ENCODE results near the gene MOCS1.
"Not testable (repeated sequence)": the region's sequence is repeated elsewhere in the genome, so short reads cannot be mapped to it uniquely, and the experiment has no call there.

Gene MOCS1

DNA sequence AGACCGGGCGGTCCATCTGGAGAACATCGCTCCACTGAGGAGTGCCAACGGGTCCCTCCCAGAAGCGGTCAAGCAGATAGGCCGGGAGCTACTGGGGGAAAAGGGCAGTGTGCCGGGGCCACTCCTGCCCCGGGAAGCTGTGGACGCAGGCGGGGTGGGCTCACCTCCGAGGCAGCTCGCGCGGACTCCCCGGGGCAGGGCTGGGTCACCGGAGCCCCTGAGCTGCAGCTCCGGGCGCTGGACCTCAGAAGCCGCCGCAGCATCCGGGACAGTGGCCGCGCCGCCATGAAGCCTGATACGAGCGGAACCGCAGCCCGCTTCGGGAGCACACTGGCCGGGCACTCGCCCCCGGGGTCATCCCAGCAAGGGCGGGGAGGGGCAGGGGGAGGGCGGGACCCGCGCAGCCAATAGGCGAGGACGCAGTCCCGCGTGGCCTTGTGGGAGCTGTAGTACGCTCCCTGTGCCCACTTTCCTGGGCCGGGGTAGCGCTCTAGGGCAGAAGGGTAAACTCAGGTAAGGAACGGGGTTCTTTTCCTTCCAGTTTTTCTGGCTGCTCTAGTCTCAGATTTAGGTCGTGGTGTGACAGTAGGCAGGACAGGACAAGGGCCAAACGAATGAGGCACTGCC lies at the start of gene MOCS1:
TSS of gene MOCS1 (minus strand) at position 332 of the 627 bp plus-strand sequence. CDS start at position 287, 45 bp downstream.
- peak; percentile 40 to 54 for ATAC-seq

DNA sequence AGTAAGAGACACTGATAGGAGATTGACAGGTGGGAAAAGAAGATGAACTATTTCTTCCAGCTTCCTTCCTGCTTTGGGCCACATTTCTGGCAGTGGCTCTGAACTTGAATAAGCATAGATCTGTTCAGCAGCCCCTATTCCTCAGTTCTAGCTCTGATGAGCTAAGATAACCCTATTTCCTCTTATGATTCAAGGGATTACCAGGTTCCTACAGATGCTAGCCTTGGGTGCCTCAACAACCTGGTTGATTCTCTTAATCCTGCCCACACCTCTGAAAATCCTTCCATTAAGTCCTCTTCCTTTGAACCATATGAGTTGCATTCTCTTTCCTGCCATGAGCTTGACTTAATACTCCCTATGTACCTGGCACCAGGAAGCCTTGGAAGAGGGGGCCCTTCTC lies 49.8 kb upstream of the MOCS1 start:
- no peak for ATAC-seq

DNA sequence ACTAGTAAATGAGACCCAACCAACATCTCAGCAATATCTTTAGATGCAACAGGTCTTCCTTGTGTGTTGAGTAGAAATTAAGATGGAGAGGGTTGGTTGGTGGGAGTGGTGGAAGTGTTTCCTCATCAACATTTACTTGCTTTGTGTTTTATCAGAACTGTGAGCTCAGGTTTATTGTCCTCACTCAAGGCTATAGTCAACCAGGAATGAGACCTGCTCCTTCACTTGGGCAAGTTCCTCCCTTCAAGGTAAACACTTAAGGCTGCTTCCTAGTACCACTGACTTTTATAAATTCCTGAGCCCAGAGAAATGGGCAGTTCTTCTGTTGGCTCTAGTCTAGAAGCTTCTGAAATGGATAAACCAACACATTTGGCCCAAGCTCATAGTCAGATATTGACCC lies 48.9 kb upstream of the MOCS1 start:
- ATAC-seq: no peak

DNA sequence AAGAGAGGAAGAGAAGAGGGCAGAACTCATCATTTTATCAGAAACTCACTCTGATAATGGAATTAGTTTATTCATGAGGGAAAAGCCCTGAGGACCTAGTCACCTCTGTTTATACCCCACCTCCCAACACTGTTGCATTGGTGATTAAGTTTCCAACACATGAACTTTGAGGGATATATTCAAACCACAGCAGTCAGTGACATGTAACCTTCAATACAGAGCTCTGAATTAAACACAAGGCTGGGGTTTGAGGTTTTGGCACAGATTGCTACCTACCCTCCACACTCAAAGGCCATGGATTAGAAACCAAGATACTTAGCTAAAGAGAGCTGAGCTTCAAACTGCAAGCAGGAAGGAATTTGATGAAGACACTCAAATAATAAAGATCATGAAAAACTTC lies 48.5 kb upstream of the MOCS1 start:
- ATAC-seq: no peak

DNA sequence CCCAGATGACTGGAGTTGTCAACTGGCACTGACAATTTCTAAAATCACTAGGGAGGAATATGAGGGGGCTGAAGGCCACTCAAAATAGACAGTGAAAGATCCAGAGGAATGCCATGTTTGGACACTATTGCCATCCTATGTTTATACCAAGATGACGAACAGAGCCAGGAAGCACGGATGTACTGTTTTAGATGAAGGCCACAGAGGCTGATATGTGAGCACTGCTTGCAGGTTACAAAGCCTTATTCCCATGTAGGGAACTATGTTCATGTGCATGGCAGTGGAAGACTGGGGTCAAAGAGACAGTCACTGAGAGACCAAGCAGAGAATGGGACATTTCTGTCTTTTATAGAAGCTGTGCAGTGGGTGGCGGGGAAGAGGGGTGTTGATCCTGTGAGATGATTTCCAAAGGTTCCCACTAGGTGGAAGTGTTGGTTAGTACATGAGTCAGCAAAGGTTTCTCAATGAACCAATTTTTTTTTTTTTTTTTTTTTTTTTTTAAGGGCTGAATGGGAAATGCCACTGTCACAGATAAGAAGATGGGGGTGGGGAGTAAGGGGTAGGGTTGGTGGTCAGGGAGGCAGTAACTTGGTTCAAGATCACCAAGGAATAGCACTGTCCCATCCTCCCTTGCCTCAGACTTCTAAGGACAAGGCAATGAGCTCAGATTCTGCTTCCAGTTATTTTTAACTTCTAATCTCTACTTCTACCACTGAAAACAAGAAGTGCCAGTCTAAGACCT lies 46.7 kb upstream of the MOCS1 start:
- ATAC-seq: no peak

DNA sequence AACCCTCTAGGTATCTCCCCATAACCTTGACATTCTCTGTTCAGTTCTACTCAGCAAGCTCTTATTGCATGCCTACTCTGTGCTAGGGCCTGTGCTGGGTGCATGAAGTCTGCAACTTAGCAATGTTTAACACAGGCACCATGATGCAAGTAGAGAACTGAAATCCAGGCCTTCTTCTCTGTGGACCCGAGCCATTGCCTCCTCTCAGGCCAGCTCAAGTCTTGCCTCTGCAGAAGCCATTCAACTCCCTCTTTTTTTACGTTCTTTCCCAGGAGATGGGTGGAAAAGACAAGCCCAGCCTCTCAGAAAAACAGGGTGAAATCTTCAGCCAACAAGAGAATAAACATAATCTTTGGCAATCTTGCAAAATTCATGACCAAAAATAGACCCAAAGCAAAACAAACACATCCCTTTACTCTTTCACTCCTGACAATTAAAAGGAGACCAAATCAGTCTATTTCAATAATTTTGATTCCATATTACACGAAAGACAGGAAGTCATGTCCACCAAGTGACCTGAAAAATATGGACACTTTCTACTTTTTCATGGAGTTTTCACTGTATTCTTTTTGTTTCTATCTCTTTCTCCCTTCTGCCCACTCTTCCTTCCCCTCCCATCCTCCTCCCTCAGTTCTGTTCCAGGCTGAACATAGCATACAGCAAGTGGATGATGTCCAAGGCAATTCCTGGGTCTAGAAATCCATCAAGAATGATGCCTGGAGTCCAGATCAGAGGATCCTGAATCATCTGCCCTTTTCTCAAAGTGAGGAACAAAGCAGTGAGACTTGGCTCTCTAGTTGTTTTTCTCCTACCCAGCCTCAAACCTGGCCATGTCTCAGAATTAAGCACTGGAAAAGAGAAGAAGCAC lies 45.4 kb upstream of the MOCS1 start:
- no peak for ATAC-seq

DNA sequence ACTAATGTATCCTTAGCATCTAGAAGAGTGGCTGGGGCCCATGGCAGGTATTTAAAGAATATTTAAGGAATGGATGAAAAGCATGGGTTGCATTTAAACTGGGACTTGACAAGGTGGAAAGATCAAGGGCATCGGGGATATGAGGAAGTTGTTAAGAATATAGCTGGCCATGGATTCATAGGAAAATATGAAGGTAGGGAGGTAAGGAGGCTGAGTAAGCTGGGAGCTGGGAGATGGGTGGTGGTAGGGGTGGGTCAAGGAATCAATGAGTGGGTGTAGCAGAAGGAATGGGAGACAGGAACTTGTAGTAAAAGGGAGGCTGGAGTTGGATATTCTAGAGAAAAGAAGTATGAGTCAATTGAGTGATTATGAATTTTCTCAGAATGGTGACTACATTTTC lies 44.0 kb upstream of the MOCS1 start:
- no peak for ATAC-seq

DNA sequence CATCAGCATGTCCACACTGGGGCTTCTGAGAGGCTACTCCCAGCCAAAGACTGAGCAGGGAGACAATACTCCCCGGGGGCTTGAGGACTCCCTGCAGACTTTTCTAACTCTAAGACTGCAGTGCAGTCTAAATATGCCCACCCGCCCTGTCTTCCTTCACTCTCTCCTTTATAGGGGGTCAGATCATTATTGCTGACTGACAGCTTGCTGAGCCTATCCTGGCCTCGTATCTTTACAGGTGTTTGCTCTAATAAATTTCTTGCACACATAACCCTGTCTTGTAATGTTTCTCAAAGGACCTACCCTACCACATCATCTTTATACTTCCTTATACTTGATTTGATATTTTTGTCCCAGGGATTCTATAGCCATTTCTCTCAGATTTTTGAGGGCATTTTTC lies 39.4 kb upstream of the MOCS1 start:
- no peak for ATAC-seq

DNA sequence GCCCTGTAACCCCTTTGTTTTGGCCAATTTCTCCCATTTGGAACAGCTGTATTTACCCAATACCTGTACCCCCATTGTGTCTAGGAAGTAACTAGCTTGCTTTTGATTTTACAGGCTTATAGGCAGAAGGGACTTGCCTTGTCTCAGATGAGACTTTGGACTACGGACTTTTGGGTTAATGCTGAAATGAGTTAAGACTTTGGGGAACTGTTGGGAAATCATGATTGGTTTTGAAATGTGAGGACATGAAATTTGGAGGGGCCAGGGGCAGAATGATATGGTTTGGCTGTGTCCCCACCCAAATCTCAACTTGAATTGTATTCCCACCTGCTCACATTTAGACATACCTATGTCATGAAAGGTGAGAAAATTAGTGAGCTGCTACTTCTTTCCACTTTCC lies 38.5 kb upstream of the MOCS1 start:
- ATAC-seq: not testable (repeated sequence)

DNA sequence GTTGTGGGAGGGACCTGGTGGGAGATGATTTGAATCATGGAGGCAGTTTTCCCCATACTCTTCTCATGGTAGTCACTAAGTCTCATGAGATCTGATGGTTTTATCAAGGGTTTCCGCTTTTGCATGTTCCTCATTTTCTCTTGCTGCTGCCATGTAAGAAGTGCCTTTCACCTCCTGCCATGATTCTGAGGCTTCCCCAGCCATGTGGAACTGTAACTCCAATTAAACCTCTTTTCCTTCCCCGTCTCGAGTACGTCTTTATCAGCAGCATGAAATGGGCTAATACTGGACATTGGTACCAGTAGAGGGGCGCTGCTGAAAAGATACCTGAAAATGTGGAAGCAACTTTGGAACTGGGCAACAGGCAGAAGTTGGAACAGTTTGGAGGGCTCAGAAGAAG lies 36.9 kb upstream of the MOCS1 start:
- ATAC-seq: not testable (repeated sequence)

DNA sequence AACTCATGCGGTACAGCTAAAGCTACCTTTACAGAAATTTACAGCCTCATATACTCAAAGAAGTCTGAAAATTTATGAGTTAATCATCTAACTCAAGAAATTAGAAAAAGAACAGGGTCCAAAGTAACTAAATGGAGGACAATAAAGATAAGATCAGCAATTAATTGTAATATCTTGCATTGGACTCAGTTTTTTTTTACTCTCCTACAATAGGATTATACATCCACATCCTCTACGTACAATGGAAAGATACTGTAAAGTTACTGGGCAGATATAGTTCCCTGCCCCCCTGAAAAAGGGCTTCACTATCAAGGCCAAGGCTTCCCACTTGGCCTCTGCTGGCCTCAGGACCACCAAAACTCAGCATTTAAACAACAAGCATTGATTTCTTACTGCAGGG lies 31.5 kb upstream of the MOCS1 start:
- ATAC-seq: no peak

DNA sequence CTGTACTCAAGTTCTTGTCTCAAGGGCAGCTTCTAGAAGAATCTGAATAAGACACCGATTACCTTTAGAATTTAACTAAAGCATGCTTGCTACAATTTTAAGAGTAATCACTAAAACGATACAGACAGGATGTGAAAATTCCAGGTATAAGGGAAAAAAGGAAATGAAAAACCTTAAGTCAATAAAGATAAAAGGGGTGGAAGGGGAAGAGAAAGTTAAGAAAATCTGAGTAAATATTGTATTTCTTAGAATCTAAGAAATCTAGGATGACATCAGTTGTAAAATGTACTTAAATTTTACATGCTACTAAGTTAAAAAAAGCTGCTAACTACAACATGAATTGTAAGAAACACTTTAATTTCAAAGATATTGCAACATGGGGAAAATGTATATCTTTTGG lies 30.3 kb upstream of the MOCS1 start:
- no peak for ATAC-seq

DNA sequence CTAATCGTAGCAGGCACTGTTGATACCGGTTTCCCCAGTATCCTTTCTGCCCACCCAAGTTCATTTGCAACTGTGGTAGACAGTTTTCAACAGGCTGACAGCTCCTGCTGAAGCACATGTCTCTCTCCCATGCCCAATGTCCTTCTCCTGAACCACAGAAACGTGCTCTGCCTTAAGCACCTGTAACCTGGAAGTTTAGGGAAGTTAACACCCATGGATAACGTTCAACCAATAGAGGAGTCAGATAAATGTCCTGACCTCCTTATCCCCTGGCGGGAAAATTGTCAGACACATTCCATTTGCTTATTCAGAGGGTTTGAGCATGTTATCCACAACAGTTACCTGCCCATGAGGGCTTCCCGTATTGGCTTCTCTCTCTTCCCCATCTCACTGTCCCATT lies 29.8 kb upstream of the MOCS1 start:
- no peak for ATAC-seq

DNA sequence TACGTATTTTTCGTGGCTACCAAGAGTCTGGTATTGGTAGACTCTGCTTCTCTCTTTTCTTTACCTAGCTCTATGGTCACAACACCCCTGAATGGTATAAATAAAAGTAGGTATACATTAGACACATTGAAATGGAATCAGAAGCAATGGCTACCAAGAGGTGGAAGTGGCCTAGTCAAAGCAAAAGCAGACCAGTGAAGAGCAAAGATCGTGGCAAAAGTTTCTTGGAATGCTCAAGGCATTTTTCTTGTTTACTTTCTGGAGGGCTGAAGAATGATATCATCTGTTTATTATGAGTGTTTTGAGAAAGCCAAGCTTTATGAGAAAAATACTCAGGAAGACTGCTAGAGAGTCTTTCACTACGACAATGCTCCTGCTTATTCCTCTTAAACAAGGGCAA lies 28.6 kb upstream of the MOCS1 start:
- no peak for ATAC-seq

DNA sequence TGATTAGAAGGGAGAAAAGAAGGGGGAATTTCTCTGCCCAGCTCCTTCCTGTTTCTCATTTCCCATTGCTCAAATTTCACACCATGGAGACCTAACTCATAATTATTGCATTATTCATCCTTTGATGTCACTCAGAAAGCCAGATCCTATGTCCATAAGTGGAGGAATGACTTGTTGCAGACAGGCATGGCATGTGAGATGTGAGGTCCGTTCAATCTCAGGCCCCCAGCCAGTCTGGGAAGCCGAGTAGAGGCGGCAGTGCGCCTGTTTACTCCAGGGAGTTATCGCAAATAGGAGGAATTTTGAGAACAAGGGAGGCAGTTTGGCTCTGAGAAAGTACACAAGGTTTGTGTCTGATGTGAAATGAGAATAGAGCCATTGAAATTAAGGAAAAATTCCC lies 26.9 kb upstream of the MOCS1 start:
- ATAC-seq: no peak

DNA sequence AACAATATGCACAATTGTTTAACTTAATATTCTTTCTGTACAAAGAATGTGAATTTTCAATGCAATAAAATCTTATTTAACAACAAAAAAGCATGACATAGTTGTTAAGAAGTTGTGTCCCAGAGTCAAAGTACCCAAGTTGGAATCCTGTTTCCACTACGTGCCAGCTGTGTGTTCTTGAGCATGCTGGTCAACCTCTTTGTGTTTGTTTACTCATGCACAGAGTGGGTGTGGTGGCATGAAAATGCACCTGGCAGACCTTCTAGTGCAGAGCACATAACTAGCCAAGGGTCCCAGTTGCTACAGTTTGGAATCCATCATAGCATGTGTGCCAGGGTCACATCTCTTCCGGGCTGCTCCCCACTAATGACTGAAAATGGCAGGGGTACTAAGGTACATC lies 24.7 kb upstream of the MOCS1 start:
- no peak for ATAC-seq

DNA sequence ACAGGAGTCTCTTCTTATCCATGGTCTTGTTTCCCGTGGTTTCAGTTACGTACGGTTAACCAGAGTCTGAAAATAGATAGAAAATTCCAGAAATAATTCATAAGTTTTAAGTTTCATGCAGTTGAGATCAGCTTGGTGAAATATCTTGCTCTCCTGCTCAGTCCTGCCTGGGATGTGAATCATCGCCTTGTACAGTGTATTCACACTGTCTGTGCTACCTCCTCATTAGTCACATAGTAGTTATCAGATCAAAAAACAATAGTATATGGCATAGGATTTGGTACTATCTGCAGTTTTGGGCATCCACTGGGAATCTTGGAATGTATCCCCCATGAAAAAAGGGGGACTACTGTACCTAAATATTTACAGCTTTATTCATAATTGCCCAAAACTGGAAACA lies 22.7 kb upstream of the MOCS1 start:
- no peak for ATAC-seq

DNA sequence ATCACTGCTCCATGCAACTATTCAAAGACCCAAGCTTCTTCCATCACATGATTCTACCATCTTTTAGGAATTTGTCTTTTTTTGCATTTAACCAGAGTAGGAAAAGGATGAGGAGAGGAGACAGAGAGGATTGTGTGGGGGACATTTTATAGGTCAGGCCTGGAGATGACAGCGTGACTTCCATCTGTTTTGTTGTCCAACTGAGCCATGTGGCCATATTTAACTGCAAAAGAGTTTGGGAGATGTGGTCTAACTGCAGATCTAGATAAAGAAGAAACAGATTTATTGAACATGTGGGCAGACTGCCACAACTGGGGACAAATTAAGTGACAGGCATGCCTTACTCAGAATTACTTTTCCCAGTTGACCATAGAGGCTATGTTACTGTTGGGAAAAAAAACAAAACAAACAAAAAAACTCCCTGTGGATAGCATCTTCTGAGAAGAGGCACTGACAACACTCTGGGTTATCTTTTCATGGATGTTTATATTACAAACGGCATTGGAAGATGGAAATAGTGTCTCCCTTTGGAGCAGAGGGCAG lies 18.9 kb upstream of the MOCS1 start:
- ATAC-seq: no peak

DNA sequence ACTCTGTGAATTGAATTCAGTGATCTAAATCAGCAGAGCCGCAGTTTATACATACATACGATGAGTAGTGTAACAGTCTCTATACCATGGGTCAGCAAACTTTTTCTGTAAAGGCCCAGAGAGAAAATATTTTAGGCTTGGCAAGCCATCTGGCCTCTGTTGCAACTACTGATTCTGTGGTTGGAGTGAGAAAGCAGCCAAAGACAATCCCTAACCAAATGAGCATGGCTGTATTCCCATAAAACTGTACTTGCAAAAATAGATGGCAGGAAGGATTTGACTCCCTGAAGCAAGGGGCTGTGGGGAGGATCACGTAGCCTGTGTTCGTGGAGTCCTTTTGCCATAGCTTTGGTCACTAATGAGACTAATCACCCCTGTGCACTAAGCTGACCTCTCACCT lies 17.9 kb upstream of the MOCS1 start:
- ATAC-seq: no peak

DNA sequence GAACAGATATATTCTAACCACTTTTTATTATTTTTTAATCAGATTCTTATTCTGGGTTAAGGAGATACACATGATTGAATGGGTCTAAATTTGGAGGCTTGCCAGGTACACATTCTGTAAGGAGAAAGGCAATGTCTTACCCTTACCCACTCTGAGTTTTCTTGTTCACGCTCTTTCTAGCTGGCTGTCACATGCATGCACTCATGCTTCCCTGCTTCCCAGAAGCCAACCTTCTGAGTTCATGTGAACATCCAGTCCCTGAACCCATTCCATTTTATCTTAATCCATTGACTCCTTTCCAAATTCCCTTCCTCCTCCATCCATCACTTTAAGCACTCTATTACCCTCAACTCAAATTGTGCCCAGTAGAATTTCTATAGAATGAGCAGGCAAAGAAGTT lies 17.5 kb upstream of the MOCS1 start:
- no peak for ATAC-seq

DNA sequence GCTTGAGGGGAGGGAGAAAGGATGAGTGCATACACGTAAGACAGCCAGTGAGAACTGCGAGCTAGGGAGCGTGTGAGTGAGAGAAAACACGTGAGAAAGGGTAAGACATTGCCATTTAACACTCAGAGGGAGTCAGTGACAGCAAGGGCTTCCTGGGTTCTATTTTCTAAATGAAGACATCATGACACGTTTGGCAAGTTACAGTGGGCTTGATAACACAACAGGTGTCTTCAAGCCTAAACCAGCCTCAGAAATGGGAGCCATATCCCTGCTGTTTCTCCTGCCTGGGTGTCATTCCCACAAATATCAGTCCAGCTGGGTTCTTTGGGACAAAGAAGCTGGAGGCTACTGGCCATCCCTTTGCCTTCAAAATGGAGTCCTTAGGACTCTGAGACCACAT lies 16.9 kb upstream of the MOCS1 start:
- ATAC-seq: no peak

DNA sequence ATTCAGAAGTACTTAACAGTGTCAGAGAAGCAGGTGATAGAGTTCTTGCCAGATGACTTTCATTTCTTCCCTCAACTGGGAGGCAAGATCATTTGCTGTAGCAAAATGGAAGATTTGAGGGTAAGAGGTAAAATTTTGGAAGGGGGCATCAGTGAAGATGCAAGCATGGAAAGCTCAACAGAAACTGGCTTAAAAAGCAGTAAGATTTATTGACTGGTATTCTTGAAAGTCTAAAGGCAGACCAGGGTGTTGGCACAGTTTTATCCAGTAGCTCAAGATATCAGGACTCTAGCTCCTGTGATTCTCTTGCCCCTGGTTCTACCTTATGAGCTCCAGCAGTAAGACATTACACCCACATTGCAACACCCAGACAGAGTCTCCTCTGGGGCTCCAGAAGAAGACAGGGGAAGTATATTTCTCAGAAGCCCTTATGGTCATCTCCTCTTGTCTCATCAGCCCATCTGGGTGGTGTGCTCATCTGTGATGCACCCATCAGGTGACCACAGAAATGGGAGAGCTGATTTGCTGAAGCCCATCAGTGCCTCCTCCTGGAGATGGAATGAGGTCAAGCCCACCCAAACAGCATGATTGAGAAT lies 16.0 kb upstream of the MOCS1 start:
- ATAC-seq: no peak

DNA sequence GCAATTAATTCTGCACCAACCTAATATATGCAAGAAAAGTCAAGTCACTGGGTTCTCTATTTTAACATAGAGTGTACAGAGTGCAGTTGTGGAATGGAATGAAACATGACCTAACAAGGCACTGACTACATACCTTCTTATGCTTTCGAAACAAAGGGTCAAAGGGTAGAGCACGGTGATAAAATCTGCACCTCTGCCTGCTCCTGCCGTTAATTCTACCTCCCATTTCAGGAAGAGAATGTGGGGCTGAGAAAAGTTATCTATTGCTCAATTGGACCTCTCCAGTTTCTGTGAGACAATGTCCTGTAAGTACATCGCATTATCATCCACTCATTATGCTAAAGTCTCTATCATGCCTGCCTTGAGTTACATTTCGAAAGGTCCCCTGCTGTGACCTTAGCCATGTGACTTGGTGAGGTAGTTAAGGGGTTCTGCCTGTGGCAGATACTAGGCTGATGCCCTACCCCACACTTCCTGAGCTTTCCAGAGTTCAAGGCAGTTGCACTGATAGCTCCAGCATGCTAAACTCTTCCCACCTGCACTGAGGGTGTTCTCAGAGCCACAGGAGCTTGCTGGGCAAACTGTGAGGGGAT lies 14.0 kb upstream of the MOCS1 start:
- ATAC-seq: no peak

Data from activated CD4-positive, CD25-positive, alpha-beta regulatory T cell treated with anti-CD3 and anti-CD28 coated beads, Interleukin-2, amount 50 U/mL, for 24 hours (primary cell).